Ovary (tissue), 9 donors: ENCODE measurements around the gene SEZ6. TPM values are rescaled to one million over a fixed set of nuclear protein-coding genes. Genes with fewer than 3 reads are reported as not detected.

ENCODE experiments used
- DNase-seq, 5 donors: peaks; one replicate each; pipeline ENCODE4 v3.0.0-alpha.2; 2019 to 2020
- H3K27ac ChIP-seq, 2 donors: fragments of 200-600 bp; one replicate each; pipeline versions ENCODE4 v1.5.1 to v1.8.0; 2019 to 2022
- H3K27me3 ChIP-seq: fragments of 200-600 bp; one replicate; pipeline ENCODE4 v1.8.0; 2022
- H3K36me3 ChIP-seq: fragments of 200-600 bp; sonication (generic); one replicate; pipeline ENCODE4 v1.5.1; 2019
- H3K4me1 ChIP-seq: one replicate; pipeline ENCODE4 v1.8.1; 2013; ENCODE audit warnings: mild to moderate bottlenecking, moderate library complexity; ENCODE audit not compliant: insufficient read depth
- H3K4me3 ChIP-seq: fragments of 200-600 bp; sonication (generic); one replicate; pipeline ENCODE4 v1.5.1; 2017
- H3K9me3 ChIP-seq, 2 donors: fragments of 200-600 bp in 1 of 2; sonication (generic) in 1 of 2; one replicate each; pipeline versions ENCODE4 v1.5.1 to v1.8.1; 2013 to 2019; ENCODE audit warnings: mild to moderate bottlenecking in 1 of 2, moderate library complexity in 1 of 2
- CTCF ChIP-seq, 3 donors: fragments of 450-650 bp in 2 of 3; fragments of 200-600 bp in 1 of 3; IDR thresholded peaks; one replicate each; pipeline versions ENCODE4 v1.5.1 to v1.8.0; 2016 to 2022; ENCODE audit warnings: antibody characterized with exemption in 3 of 3, mild to moderate bottlenecking in 1 of 3
- EP300 ChIP-seq: sonication (generic); formaldehyde crosslinking; IDR thresholded peaks from one replicate; pipeline ENCODE4 v1.6.1; 2017; ENCODE audit warnings: antibody characterized with exemption
- POLR2A ChIP-seq: fragments of 450-650 bp; IDR thresholded peaks from one replicate; pipeline ENCODE4 v1.6.1; 2017; ENCODE audit warnings: antibody characterized with exemption, mild to moderate bottlenecking, moderate library complexity
- WGBS, 3 donors: extraction: QIAGEN DNeasy Blood & Tissue Kit in 1 of 3; methylation state at CpG; one replicate each; pipeline versions ENCODE4 v1.1.5 to v1.1.7; 2013 to 2017; 5-methylcytosine and 5-hydroxymethylcytosine counted together
- intact Hi-C, 4 donors: fragments of 100-400 bp; cut with DNase I; formaldehyde crosslinking; loops; one replicate each; pipeline versions ENCODE4 v1.11.0 to v1.15.1; 2022 to 2023
- polyA plus RNA-seq, 2 donors: library from polyadenylated mRNA; stranded (reverse); fragments of 200-250 nt in 1 of 2; fragments of 350-450 nt in 1 of 2; fragmentation: Illumina TruSeq in 1 of 2; extraction: RNeasy Lipid Tissue Mini Kit (QIAGEN cat#74804) in 1 of 2; gene quantifications; one replicate each; pipeline ENCODE4 v1.2.3, GENCODE V29; 2013 to 2014
- total RNA-seq, 7 donors: library from RNA; depleted of rRNA in 2 of 7; stranded (reverse); fragments of >200 nt in 2 of 7; fragmentation: NEBNext Ultra II Directional in 3 of 7; extraction: Animal tissue kit (Norgen Biotek cat#: 25700) in 3 of 7; gene quantifications; one replicate each; pipeline versions ENCODE4 v1.1.0 to v1.2.4, GENCODE V29; 2016 to 2023
- donor health status: DM: no; HTN: no; CAD: no; lungs with moderate emphysema.
- donor health status: DM: no; HTN: no; CAD: no.
- donor health status: Bipolar disorder and iron deficiency.
- donor health status: DM: yes; HTN: yes; CAD: no.
- donor health status: DM: no; HTN: no; CAD: no.
- donor health status: DM: yes; HTN: yes; CAD: no.

SEZ6 gene
- total and polyA plus RNA-seq, 9 donors, result not detected

GRCh38 chr17:29003289-29003688, 2.5 kb downstream of the SEZ6 start:
- 68 to 74% (median 74%) methylated on average over 12 of the region's 12 CpGs for WGBS, 3 donors
- no peak for TF ChIP-seq EP300
- no peak for TF ChIP-seq CTCF (IDR thresholded peaks at IDR 0.05)
- no peak for TF ChIP-seq POLR2A
- Histone ChIP-seq H3K4me3 (no peak overlapping the region), H3K4me1 (peaks cover 1% of the 10 kb centered on the region), H3K36me3 (no peaks in the 10 kb centered on the region), H3K27ac (no peak overlapping the region), H3K9me3 (no peaks in the 10 kb centered on the region), H3K27me3 (no peaks in the 10 kb centered on the region)
- intact Hi-C loops, result no loop called here
- DNase-seq, result no peak

- no peaks in the 10 kb centered on the region for H3K27me3 ChIP-seq
- no peak overlapping the region for H3K4me3 ChIP-seq
- 46 to 58% (median 51%) methylated on average over 4 of the region's 4 CpGs for WGBS, 3 donors
- TF ChIP-seq EP300 (no peak), POLR2A (no peak), CTCF (IDR thresholded peaks at IDR 0.05) (no peak)
- intact Hi-C loops, result no loop called here
- H3K9me3 ChIP-seq, result no peaks in the 10 kb centered on the region
- DNase-seq, result no peak
- H3K36me3 ChIP-seq, result no peaks in the 10 kb centered on the region
- no peak overlapping the region for H3K27ac ChIP-seq
- peaks cover 1% of the 10 kb centered on the region for H3K4me1 ChIP-seq
Observed at GRCh38 chr17:29002811-29003210, 3.0 kb downstream of the SEZ6 start.

GRCh38 chr17:29000973-29001372, 4.9 kb downstream of the SEZ6 start:
- Histone ChIP-seq H3K27ac (no peak overlapping the region), H3K4me3 (no peak overlapping the region), H3K27me3 (no peaks in the 10 kb centered on the region), H3K36me3 (no peaks in the 10 kb centered on the region), H3K9me3 (no peaks in the 10 kb centered on the region), H3K4me1 (peaks cover 1% of the 10 kb centered on the region)
- intact Hi-C loops, result no loop called here
- DNase-seq, result no peak
- TF ChIP-seq POLR2A, result no peak
- TF ChIP-seq EP300, result no peak
- no peak for TF ChIP-seq CTCF (IDR thresholded peaks at IDR 0.05)
- WGBS, 3 donors, result 79 to 83% (median 83%) methylated on average over 5 of the region's 5 CpGs

- Histone ChIP-seq H3K27ac (no peak overlapping the region), H3K27me3 (no peaks in the 10 kb centered on the region), H3K9me3 (no peaks in the 10 kb centered on the region), H3K4me1 (no peaks in the 10 kb centered on the region), H3K36me3 (no peaks in the 10 kb centered on the region), H3K4me3 (no peak overlapping the region)
- intact Hi-C loops, result no loop called here
- TF ChIP-seq CTCF (IDR thresholded peaks at IDR 0.05) (no peak), POLR2A (no peak)
- no peak for DNase-seq
- 44 to 53% (median 53%) methylated on average over 5 of the region's 5 CpGs for WGBS, 3 donors
Observed at GRCh38 chr17:28999206-28999605, 6.6 kb downstream of the SEZ6 start.

GRCh38 chr17:28997806-28998205, 8.0 kb downstream of the SEZ6 start:
- no peak overlapping the region for H3K27ac ChIP-seq
- TF ChIP-seq EP300, result no peak
- no peak for TF ChIP-seq CTCF (IDR thresholded peaks at IDR 0.05)
- no peak for TF ChIP-seq POLR2A
- intact Hi-C loops, result no loop called here
- H3K4me3 ChIP-seq, result no peak overlapping the region
- H3K27me3 ChIP-seq, result no peaks in the 10 kb centered on the region
- WGBS, 3 donors, result 97 to 100% (median 97%) methylated on average over 1 of the region's 1 CpG
- no peaks in the 10 kb centered on the region for H3K36me3 ChIP-seq
- no peak for DNase-seq
- H3K9me3 ChIP-seq, result no peaks in the 10 kb centered on the region
- no peaks in the 10 kb centered on the region for H3K4me1 ChIP-seq
